Fibroblast of gingiva (primary cell): ENCODE results near the gene VCX3B.
"Not testable (repeated sequence)": the region's sequence is repeated elsewhere in the genome, so short reads cannot be mapped to it uniquely, and the experiment has no call there.

Experiments used
- DNase-seq: peaks from one replicate; pipeline ENCODE4 v3.0.0-alpha.2; 2011; ENCODE audit warnings: low read depth

Gene VCX3B

GRCh38 chrX:8464530-8464929 lies at the start of gene VCX3B:
TSS of gene VCX3B (plus strand) at chrX:8464830. CDS start at chrX:8465451, 621 bp downstream.
- not testable (repeated sequence) for DNase-seq

GRCh38 chrX:8418301-8418700 lies 46.3 kb upstream of the VCX3B start:
- DNase-seq, result no peak

GRCh38 chrX:8424912-8425311 lies 39.7 kb upstream of the VCX3B start:
- DNase-seq, result no peak

- DNase-seq, result no peak
Measured at GRCh38 chrX:8429692-8430249, 34.9 kb upstream of the VCX3B start.

- DNase-seq, result no peak
Measured at GRCh38 chrX:8430444-8430843, 34.2 kb upstream of the VCX3B start.

- DNase-seq, result no peak
Measured at GRCh38 chrX:8432396-8432795, 32.2 kb upstream of the VCX3B start.

- DNase-seq, result no peak
Measured at GRCh38 chrX:8433109-8434062, 31.2 kb upstream of the VCX3B start.

GRCh38 chrX:8447368-8447767 lies 17.3 kb upstream of the VCX3B start:
- no peak for DNase-seq

GRCh38 chrX:8452343-8452742 lies 12.3 kb upstream of the VCX3B start:
- not testable (repeated sequence) for DNase-seq

GRCh38 chrX:8453611-8454010 lies 11.0 kb upstream of the VCX3B start:
- no peak for DNase-seq

GRCh38 chrX:8455557-8455956 lies 9.1 kb upstream of the VCX3B start:
- DNase-seq, result no peak

- DNase-seq, result no peak
Measured at GRCh38 chrX:8462488-8462887, 2.1 kb upstream of the VCX3B start.

GRCh38 chrX:8484360-8484949 lies 19.8 kb downstream of the VCX3B start:
- no peak for DNase-seq

- DNase-seq, result not testable (repeated sequence)
Measured at GRCh38 chrX:8495036-8495435, 30.4 kb downstream of the VCX3B start.

GRCh38 chrX:8500203-8500602 lies 35.6 kb downstream of the VCX3B start:
- DNase-seq, result no peak

- not testable (repeated sequence) for DNase-seq
Measured at GRCh38 chrX:8502101-8502500, 37.5 kb downstream of the VCX3B start.

- no peak for DNase-seq
Measured at GRCh38 chrX:8504451-8504850, 39.8 kb downstream of the VCX3B start.
